Measurements from ENCODE around the gene SCGB1A1. TPM values are rescaled to one million over a fixed set of nuclear protein-coding genes. Genes with fewer than 3 reads are reported as not detected.

Gene SCGB1A1
- polyA plus RNA-seq, 1 donor from 2014 or later: not detected

GRCh38 chr11:62443390-62444235 is 24.8 kb downstream of the SCGB1A1 start:
- Histone ChIP-seq H3K36me3 (ENCODE audit: insufficient read depth, low read length) (no peaks in the 10 kb centered on the region), H4K20me1 (ENCODE audit: insufficient read depth) (no peaks in the 10 kb centered on the region), H3K79me2 (replicated peaks; ENCODE audit: insufficient read depth, low read length) (no peaks in the 10 kb centered on the region), H3K4me3 (ENCODE audit: low read length) (no peak overlapping the region), H3K9me2 (ENCODE audit: insufficient read depth, low read length) (no peaks in the 10 kb centered on the region), H3F3A (ENCODE audit: insufficient read depth, low read length, poor library complexity, severe bottlenecking) (no peaks in the 10 kb centered on the region), H3K4me2 (ENCODE audit: low read length) (no peak overlapping the region), H2AFZ (ENCODE audit: low read depth, low read length) (no peak overlapping the region), H3K9ac (ENCODE audit: low read length) (no peak overlapping the region), H3K27me3 (ENCODE audit: insufficient read depth, low read depth, low read length) (no peaks in the 10 kb centered on the region), H3K27ac (ENCODE audit: low read length) (no peak overlapping the region), H3K9me3 (ENCODE audit: low read length) (no peaks in the 10 kb centered on the region)
- TF ChIP-seq EZH2 (IDR thresholded peaks at IDR 0.05; ENCODE audit: borderline replicate concordance, insufficient read depth, low read length, poor library complexity, severe bottlenecking): no peak
- no peak for TF ChIP-seq MXI1 (conservative IDR thresholded peaks at IDR 0.05; ENCODE audit: poor library complexity, severe bottlenecking)
- no peak for TF ChIP-seq SMC3 (conservative IDR thresholded peaks at IDR 0.05; ENCODE audit: poor library complexity)
- TF ChIP-seq, protein P1, sequence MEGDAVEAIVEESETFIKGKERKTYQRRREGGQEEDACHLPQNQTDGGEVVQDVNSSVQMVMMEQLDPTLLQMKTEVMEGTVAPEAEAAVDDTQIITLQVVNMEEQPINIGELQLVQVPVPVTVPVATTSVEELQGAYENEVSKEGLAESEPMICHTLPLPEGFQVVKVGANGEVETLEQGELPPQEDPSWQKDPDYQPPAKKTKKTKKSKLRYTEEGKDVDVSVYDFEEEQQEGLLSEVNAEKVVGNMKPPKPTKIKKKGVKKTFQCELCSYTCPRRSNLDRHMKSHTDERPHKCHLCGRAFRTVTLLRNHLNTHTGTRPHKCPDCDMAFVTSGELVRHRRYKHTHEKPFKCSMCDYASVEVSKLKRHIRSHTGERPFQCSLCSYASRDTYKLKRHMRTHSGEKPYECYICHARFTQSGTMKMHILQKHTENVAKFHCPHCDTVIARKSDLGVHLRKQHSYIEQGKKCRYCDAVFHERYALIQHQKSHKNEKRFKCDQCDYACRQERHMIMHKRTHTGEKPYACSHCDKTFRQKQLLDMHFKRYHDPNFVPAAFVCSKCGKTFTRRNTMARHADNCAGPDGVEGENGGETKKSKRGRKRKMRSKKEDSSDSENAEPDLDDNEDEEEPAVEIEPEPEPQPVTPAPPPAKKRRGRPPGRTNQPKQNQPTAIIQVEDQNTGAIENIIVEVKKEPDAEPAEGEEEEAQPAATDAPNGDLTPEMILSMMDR (IDR thresholded peaks at IDR 0.05; ENCODE audit: poor library complexity, severe bottlenecking): no peak
- no peak for TF ChIP-seq RAD21 (conservative IDR thresholded peaks at IDR 0.05)
- TF ChIP-seq REST (IDR thresholded peaks at IDR 0.05; ENCODE audit: borderline replicate concordance): no peak
- TF ChIP-seq TAF1 (IDR thresholded peaks at IDR 0.05; ENCODE audit: low read depth): no peak
- no peak for TF ChIP-seq EP300 (conservative IDR thresholded peaks at IDR 0.05; ENCODE audit: poor library complexity, severe bottlenecking)
- no peak for TF ChIP-seq POLR2AphosphoS5 (IDR thresholded peaks at IDR 0.05)

DNA sequence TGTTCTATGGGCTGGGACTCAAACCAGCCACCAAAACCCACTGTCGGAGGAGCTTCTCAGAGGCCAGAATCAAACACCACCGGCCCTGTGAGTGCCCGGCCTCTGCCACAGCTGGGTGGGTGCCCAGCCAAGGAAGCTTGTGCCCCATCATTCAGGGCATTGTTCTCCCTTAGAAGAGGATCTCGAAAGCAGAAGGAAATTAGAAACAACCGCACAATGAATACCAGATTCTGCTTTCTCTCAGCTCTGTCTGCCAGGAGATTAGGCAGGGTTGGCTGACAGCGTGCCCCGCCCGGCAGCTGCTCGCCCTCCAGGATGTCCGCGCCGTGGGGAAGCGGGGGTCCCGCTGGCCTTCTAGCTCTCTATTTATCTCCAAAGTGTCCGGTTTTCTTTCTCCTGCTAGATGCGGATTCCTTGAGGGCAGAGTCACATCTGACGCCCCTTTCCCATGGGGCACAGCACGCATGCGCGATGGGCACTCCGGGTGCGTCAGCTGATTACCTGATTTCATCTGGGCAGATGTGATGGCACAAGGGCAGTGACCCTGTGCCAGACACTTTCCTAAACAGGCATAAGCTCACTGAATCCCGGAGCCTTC is 25.5 kb downstream of the SCGB1A1 start:
- H3K4me3 ChIP-seq (ENCODE audit: low read length): peak overlapping the region; percentile 25
- H3K9me2 ChIP-seq (ENCODE audit: insufficient read depth, low read length): no peaks in the 10 kb centered on the region
- TF ChIP-seq EP300 (conservative IDR thresholded peaks at IDR 0.05; ENCODE audit: poor library complexity, severe bottlenecking): no peak
- no peak for TF ChIP-seq SMC3 (conservative IDR thresholded peaks at IDR 0.05; ENCODE audit: poor library complexity)
- H2AFZ ChIP-seq (ENCODE audit: low read depth, low read length): no peak overlapping the region
- no peaks in the 10 kb centered on the region for H4K20me1 ChIP-seq (ENCODE audit: insufficient read depth)
- no peak overlapping the region for H3K4me2 ChIP-seq (ENCODE audit: low read length)
- H3K36me3 ChIP-seq (ENCODE audit: insufficient read depth, low read length): no peaks in the 10 kb centered on the region
- H3K9ac ChIP-seq (ENCODE audit: low read length): peak overlapping the region; percentile 23
- H3K79me2 ChIP-seq (replicated peaks; ENCODE audit: insufficient read depth, low read length): no peaks in the 10 kb centered on the region
- H3K27me3 ChIP-seq (ENCODE audit: insufficient read depth, low read depth, low read length): no peaks in the 10 kb centered on the region
- H3K27ac ChIP-seq (ENCODE audit: low read length): no peak overlapping the region
- no peaks in the 10 kb centered on the region for H3F3A ChIP-seq (ENCODE audit: insufficient read depth, low read length, poor library complexity, severe bottlenecking)
- H3K9me3 ChIP-seq (ENCODE audit: low read length): no peaks in the 10 kb centered on the region

Measured in neural cell (in vitro differentiated cells).